Left renal cortex interstitium (tissue), 4 donors: Measurements from ENCODE around the gene ROR1. TPM values are rescaled to one million over a fixed set of nuclear protein-coding genes. Genes with fewer than 3 reads are reported as not detected.
"Not testable (repeated sequence)": the region's sequence is repeated elsewhere in the genome, so short reads cannot be mapped to it uniquely, and the experiment has no call there.

Source experiments
- DNase-seq, 4 donors: peaks; one replicate each; pipeline ENCODE4 v3.0.0-alpha.2; 2013; ENCODE audit warnings: low read depth in 4 of 4, low spot score in 2 of 4, missing footprints in 1 of 4
- polyA plus RNA-seq, 4 donors: library from polyadenylated mRNA; unstranded; fragments of 120-200 nt; gene quantifications; one replicate each; pipeline ENCODE4 v1.2.1, GENCODE V29; 2013; ENCODE audit not compliant: insufficient read length in 4 of 4

ROR1 gene
- polyA plus RNA-seq, 4 donors, result 29.2 to 38.1 (median 33.3) TPM

- no peak for DNase-seq
These were observed 16.2 kb downstream of the ROR1 start for GRCh38 chr1:63789856-63790605.

- DNase-seq, result no peak
These were observed 17.2 kb downstream of the ROR1 start for GRCh38 chr1:63790989-63791388.

GRCh38 chr1:63792152-63792551 is 18.3 kb downstream of the ROR1 start:
- no peak for DNase-seq

- DNase-seq, result no peak
These were observed 20.0 kb downstream of the ROR1 start for GRCh38 chr1:63793741-63794240.

GRCh38 chr1:63794354-63794753 is 20.5 kb downstream of the ROR1 start:
- no peak for DNase-seq

GRCh38 chr1:63794939-63795378 is 21.1 kb downstream of the ROR1 start:
- no peak for DNase-seq

GRCh38 chr1:63795455-63795854 is 21.6 kb downstream of the ROR1 start:
- no peak for DNase-seq

GRCh38 chr1:63797056-63797726 is 23.4 kb downstream of the ROR1 start:
- no peak for DNase-seq

- DNase-seq, result no peak
These were observed 24.5 kb downstream of the ROR1 start for GRCh38 chr1:63798284-63798683.

- DNase-seq, result no peak
These were observed 25.5 kb downstream of the ROR1 start for GRCh38 chr1:63799307-63799706.

GRCh38 chr1:63799820-63800219 is 26.0 kb downstream of the ROR1 start:
- no peak for DNase-seq

GRCh38 chr1:63802109-63802508 is 28.3 kb downstream of the ROR1 start:
- DNase-seq, result no peak

GRCh38 chr1:63804829-63805484 is 31.1 kb downstream of the ROR1 start:
- no peak for DNase-seq

- DNase-seq, result no peak
These were observed 33.2 kb downstream of the ROR1 start for GRCh38 chr1:63807046-63807445.

GRCh38 chr1:63810936-63811469 is 37.2 kb downstream of the ROR1 start:
- no peak for DNase-seq

- no peak for DNase-seq
These were observed 38.4 kb downstream of the ROR1 start for GRCh38 chr1:63812071-63812700.

GRCh38 chr1:63813829-63814277 is 40.0 kb downstream of the ROR1 start:
- no peak for DNase-seq

- DNase-seq, result not testable (repeated sequence)
These were observed 42.5 kb downstream of the ROR1 start for GRCh38 chr1:63816217-63816815.

- no peak for DNase-seq
These were observed 43.4 kb downstream of the ROR1 start for GRCh38 chr1:63817152-63817667.

GRCh38 chr1:63817700-63818099 is 43.9 kb downstream of the ROR1 start:
- DNase-seq, result no peak
